B cell (primary cell): ENCODE data around the gene UBXN2A. TPM values are rescaled to one million over a fixed set of nuclear protein-coding genes. Genes with fewer than 3 reads are reported as not detected.

Experiments used
- ATAC-seq: fragments of 200-7000 bp; cut with Tn5 transposase; one replicate; pipeline ENCODE4 v1.10.0; 2021; ENCODE audit warnings: low read depth, mild to moderate bottlenecking, moderate number of reproducible peaks, moderate library complexity
- CTCF ChIA-PET: fragments of 350-600 bp; sonication (Branson Sonifier 250); formaldehyde crosslinking; loops from one replicate; lab custom pipeline; 2021; ENCODE audit warnings: antibody characterized with exemption, inconsistent platforms; lab: Charles Lee
- POLR2A ChIA-PET: fragments of 350-600 bp; sonication (Branson Sonifier 250); formaldehyde crosslinking; loops from one replicate; lab custom pipeline; 2021; ENCODE audit warnings: antibody characterized with exemption; lab: Charles Lee
- DNase-seq: peaks from one replicate; pipeline ENCODE4 v3.0.0; 2013
- H2AFZ ChIP-seq: 2 replicates; pipeline ENCODE4 v1.6.1; 2012; ENCODE audit warnings: mild to moderate bottlenecking, low read depth, low read length; ENCODE audit not compliant: insufficient read depth, poor library complexity, severe bottlenecking
- H3K27ac ChIP-seq, 2 donors: 1 replicate in 1 of 2; 2 replicates in 1 of 2; pipeline ENCODE4 v1.5.1; 2012 to 2013; ENCODE audit warnings: low read length in 2 of 2, mild to moderate bottlenecking in 2 of 2, moderate library complexity in 1 of 2
- H3K27me3 ChIP-seq, 4 experiments: fragments of 200-600 bp in 1 of 4; sonication (generic) in 1 of 4; replicated peaks in 1 of 4; 1 replicate in 2 of 4; 2 replicates in 2 of 4; pipeline versions ENCODE4 v1.6.1 to v1.7.0; 2013 to 2016; ENCODE audit warnings: low read length in 3 of 4, mild to moderate bottlenecking in 2 of 4, mixed read lengths in 1 of 4, moderate library complexity in 1 of 4; ENCODE audit not compliant: insufficient read depth in 4 of 4, control insufficient read depth in 3 of 4; ENCODE audit errors: control extremely low read depth in 1 of 4
- H3K36me3 ChIP-seq, 2 experiments: replicated peaks in 1 of 2; 1 replicate in 1 of 2; 2 replicates in 1 of 2; pipeline versions ENCODE4 v1.6.1 to v1.7.1; 2013; ENCODE audit warnings: low read length in 1 of 2; ENCODE audit not compliant: insufficient read depth in 2 of 2, control insufficient read depth in 1 of 2; ENCODE audit errors: control extremely low read depth in 1 of 2, extremely low read depth in 1 of 2
- H3K4me1 ChIP-seq, 2 donors: fragments of 200-600 bp in 1 of 2; sonication (generic) in 1 of 2; 1 replicate in 1 of 2; 2 replicates in 1 of 2; pipeline versions ENCODE4 v1.5.1 to v1.6.1; 2013 to 2017; ENCODE audit warnings: low read length in 2 of 2; ENCODE audit not compliant: control insufficient read depth in 2 of 2, insufficient read depth in 2 of 2
- H3K4me2 ChIP-seq: replicated peaks from 2 replicates; pipeline ENCODE3; 2012; ENCODE audit warnings: mild to moderate bottlenecking, low read depth, low read length; ENCODE audit not compliant: poor library complexity, severe bottlenecking
- H3K4me3 ChIP-seq, 5 experiments: fragments of 200-600 bp in 1 of 5; sonication (generic) in 1 of 5; 1 replicate in 3 of 5; 2 replicates in 2 of 5; pipeline versions ENCODE4 v1.5.1 to v1.7.0; 2011 to 2016; ENCODE audit warnings: low read length in 4 of 5, mild to moderate bottlenecking in 4 of 5, low read depth in 2 of 5, control low read depth in 1 of 5, moderate library complexity in 1 of 5; ENCODE audit not compliant: insufficient read depth in 1 of 5; ENCODE audit errors: control extremely low read depth in 1 of 5, extremely low read depth in 1 of 5
- H3K79me2 ChIP-seq: fragments of 200-600 bp; sonication (generic); one replicate; pipeline ENCODE4 v1.6.0; 2016; ENCODE audit warnings: low read length; ENCODE audit not compliant: control insufficient read depth, insufficient read depth
- H3K9ac ChIP-seq: fragments of 200-600 bp; sonication (generic); 2 replicates; pipeline ENCODE4 v1.6.1; 2017; ENCODE audit warnings: mild to moderate bottlenecking, low read length, moderate library complexity
- H3K9me3 ChIP-seq, 3 donors: one replicate each; pipeline versions ENCODE4 v1.6.1 to v1.7.1; 2013; ENCODE audit warnings: low read length in 2 of 3; ENCODE audit not compliant: control insufficient read depth in 2 of 3, insufficient read depth in 1 of 3; ENCODE audit errors: control extremely low read depth in 1 of 3
- H4K20me1 ChIP-seq: 2 replicates; pipeline ENCODE4 v1.6.0; 2012; ENCODE audit warnings: mild to moderate bottlenecking, low read length; ENCODE audit not compliant: insufficient read depth, control insufficient read depth, poor library complexity, severe bottlenecking
- H3K27ac Mint-ChIP-seq: one replicate; pipeline ENCODE4 v1.8.0; 2021; ENCODE audit warnings: mixed read lengths
- H3K27me3 Mint-ChIP-seq: one replicate; pipeline ENCODE4 v1.8.0; 2021; ENCODE audit warnings: mixed read lengths
- H3K4me1 Mint-ChIP-seq: one replicate; pipeline ENCODE4 v1.8.0; 2021; ENCODE audit warnings: mixed read lengths
- H3K4me3 Mint-ChIP-seq: one replicate; pipeline ENCODE4 v1.8.0; 2021; ENCODE audit warnings: mixed read lengths
- H3K9me3 Mint-ChIP-seq: one replicate; pipeline ENCODE4 v1.8.0; 2022; ENCODE audit warnings: mixed read lengths; ENCODE audit not compliant: insufficient read depth
- CTCF ChIP-seq: fragments of 200-600 bp; IDR thresholded peaks from one replicate; pipeline ENCODE4 v1.8.0; 2022; ENCODE audit warnings: antibody characterized with exemption, mild to moderate bottlenecking
- EZH2 ChIP-seq: IDR thresholded peaks from 2 replicates; pipeline ENCODE4 v1.6.1; 2012; ENCODE audit warnings: borderline replicate concordance, low read depth, mild to moderate bottlenecking, moderate library complexity, low read length; ENCODE audit not compliant: insufficient read depth, poor library complexity, severe bottlenecking
- WGBS: methylation state at CpG from one replicate; pipeline ENCODE4 v1.1.5; 2013; ENCODE audit warnings: missing lambda C conversion rate; ENCODE audit not compliant: insufficient coverage; 5-methylcytosine and 5-hydroxymethylcytosine counted together
- intact Hi-C: fragments of 100-400 bp; cut with micrococcal nuclease; formaldehyde crosslinking; loops from one replicate; pipeline ENCODE4 v1.10.0; 2022
- polyA plus RNA-seq: library from polyadenylated mRNA; depleted of rRNA; stranded (reverse); fragments of >200 nt; gene quantifications from 2 replicates; pipeline ENCODE4 v1.2.3, GENCODE V29; 2012
- total RNA-seq, 2 donors: library from RNA; stranded (reverse); fragments of 120-200 nt in 1 of 2; gene quantifications; 1 replicate in 1 of 2; 2 replicates in 1 of 2; pipeline versions ENCODE4 v1.2.3 to v1.2.4, GENCODE V29; 2013 to 2022

UBXN2A gene
- total and polyA plus RNA-seq, 2 donors (not counting 1 experiment from before 2014, with no cell fraction given): 2.8 to 13.4 TPM

- no peak overlapping the region for H3K4me2 ChIP-seq
- intact Hi-C loops: loop anchor here (1.0 to 10.0 kb wide), 2 partner anchors 64 to 96 kb away; partner anchors contain the start of genes ATAD2B and TP53I3
- DNase-seq (peak; percentile 38), ATAC-seq (peak; percentile 45)
- H3K27me3 ChIP-seq: no peaks in the 10 kb centered on the region
- no peaks in the 10 kb centered on the region for H3K79me2 ChIP-seq
- no peak overlapping the region for H3K9ac ChIP-seq
- CTCF ChIA-PET: no interaction called here
- TF ChIP-seq CTCF: peak; percentile 51
- TF ChIP-seq EZH2: no peak
- no peak overlapping the region for H3K4me3 Mint-ChIP-seq
- no peaks in the 10 kb centered on the region for H3K9me3 Mint-ChIP-seq
- H3K4me1 ChIP-seq: no peaks in the 10 kb centered on the region
- H3K27me3 Mint-ChIP-seq: no peaks in the 10 kb centered on the region
- H3K4me1 Mint-ChIP-seq: no peaks in the 10 kb centered on the region
- H3K4me3 ChIP-seq: no peak overlapping the region
- H3K9me3 ChIP-seq: no peaks in the 10 kb centered on the region
- H3K27ac ChIP-seq: no peak overlapping the region
- H3K27ac Mint-ChIP-seq: no peak overlapping the region
- POLR2A ChIA-PET: no interaction called here
- H3K36me3 ChIP-seq: peaks cover 0 to 2% of the 10 kb centered on the region in 2 experiments
- H4K20me1 ChIP-seq: no peaks in the 10 kb centered on the region
- WGBS: no CpG with 5 or more reads among the region's 2 CpGs
- H2AFZ ChIP-seq: no peak overlapping the region
These were observed 48.1 kb downstream of the UBXN2A start for GRCh38 chr2:23988371-23988770.

- no peak overlapping the region for H3K4me2 ChIP-seq
- CTCF ChIA-PET: no interaction called here
- ATAC-seq (no peak), DNase-seq (no peak)
- H3K4me3 Mint-ChIP-seq: no peak overlapping the region
- intact Hi-C loops: no loop called here
- no peaks in the 10 kb centered on the region for H3K36me3 ChIP-seq
- H3K4me3 ChIP-seq: no peak overlapping the region
- H3K9me3 ChIP-seq: no peaks in the 10 kb centered on the region
- H4K20me1 ChIP-seq: no peaks in the 10 kb centered on the region
- no peaks in the 10 kb centered on the region for H3K4me1 ChIP-seq
- no peaks in the 10 kb centered on the region for H3K9me3 Mint-ChIP-seq
- H3K27me3 ChIP-seq: no peaks in the 10 kb centered on the region
- H3K27ac ChIP-seq: no peak overlapping the region
- H3K4me1 Mint-ChIP-seq: no peaks in the 10 kb centered on the region
- no CpG with 5 or more reads among the region's 1 CpG for WGBS
- no peak overlapping the region for H2AFZ ChIP-seq
- TF ChIP-seq EZH2 (no peak), CTCF (no peak)
- H3K9ac ChIP-seq: no peak overlapping the region
- no peaks in the 10 kb centered on the region for H3K27me3 Mint-ChIP-seq
- POLR2A ChIA-PET: no interaction called here
- no peaks in the 10 kb centered on the region for H3K79me2 ChIP-seq
- no peak overlapping the region for H3K27ac Mint-ChIP-seq
These were observed 52.7 kb downstream of the UBXN2A start for GRCh38 chr2:23992931-23993330.
